ENCODE measurements around the gene PTEN. TPM values are rescaled to one million over a fixed set of nuclear protein-coding genes. Genes with fewer than 3 reads are reported as not detected.
"Not testable (repeated sequence)": the region's sequence is repeated elsewhere in the genome, so short reads cannot be mapped to it uniquely, and the experiment has no call there.

The PTEN gene
- total and polyA plus RNA-seq, 8 donors, result 97.1 to 140 (median 121) TPM

DNA sequence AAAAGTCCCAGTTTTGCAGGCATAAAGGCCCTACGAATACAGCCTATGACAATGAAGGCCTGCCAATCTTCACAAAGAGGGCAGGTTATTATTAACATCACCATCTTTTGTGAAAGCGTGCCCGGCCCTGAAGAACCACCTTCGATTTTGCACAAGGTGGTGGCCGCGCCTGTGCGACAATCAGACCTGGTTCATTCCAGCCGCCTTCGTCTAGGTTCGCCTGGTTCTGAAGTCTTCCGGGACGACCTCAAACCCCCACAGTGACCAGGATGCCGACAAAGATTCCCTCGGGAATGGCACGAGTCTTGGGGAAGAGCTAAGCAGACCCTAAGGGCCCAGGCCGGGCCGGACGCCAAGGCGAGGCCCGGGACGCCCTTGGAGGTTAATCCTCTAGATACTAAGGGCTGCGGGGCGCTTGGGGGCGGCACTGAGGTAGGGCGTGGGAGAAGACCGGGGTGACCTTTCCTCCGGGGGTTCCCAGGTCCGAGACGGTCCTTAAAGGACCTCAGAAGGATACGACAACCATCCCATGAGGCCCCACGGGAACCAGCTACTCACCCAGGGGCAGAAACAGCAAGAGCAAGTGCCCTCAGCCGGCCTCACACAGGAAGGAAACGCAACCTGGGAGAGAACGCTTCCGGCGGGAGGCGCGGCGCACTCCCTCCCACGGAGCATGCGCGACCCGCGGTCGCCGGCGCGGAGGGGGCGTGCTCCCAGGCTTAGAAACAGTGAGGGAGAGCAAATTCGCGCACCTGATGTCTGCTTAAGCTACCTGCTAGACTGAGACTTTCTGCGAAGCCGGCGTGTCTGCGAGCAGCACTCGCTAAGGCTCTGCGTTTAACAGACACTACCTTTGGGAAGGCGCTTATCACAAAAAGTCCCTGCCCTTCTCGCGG lies 45.6 kb upstream of the PTEN start, which contains the start of gene ATAD1:
TSS of gene ATAD1 (minus strand) at position 618 of the 896 bp plus-strand sequence. CDS start 3,627 bp downstream, outside the sequence.
- ATAC-seq (peak; percentile 98), DNase-seq (peak; percentile 75 to 95 (median 89))
- TF ChIP-seq, protein P1, sequence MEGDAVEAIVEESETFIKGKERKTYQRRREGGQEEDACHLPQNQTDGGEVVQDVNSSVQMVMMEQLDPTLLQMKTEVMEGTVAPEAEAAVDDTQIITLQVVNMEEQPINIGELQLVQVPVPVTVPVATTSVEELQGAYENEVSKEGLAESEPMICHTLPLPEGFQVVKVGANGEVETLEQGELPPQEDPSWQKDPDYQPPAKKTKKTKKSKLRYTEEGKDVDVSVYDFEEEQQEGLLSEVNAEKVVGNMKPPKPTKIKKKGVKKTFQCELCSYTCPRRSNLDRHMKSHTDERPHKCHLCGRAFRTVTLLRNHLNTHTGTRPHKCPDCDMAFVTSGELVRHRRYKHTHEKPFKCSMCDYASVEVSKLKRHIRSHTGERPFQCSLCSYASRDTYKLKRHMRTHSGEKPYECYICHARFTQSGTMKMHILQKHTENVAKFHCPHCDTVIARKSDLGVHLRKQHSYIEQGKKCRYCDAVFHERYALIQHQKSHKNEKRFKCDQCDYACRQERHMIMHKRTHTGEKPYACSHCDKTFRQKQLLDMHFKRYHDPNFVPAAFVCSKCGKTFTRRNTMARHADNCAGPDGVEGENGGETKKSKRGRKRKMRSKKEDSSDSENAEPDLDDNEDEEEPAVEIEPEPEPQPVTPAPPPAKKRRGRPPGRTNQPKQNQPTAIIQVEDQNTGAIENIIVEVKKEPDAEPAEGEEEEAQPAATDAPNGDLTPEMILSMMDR (IDR thresholded peaks at IDR 0.05), result peak in 1 of 2 donors; percentile 12
- intact Hi-C loops (cut with DNase I), result no loop called here
- H3K4me3 ChIP-seq, result peak within 1 kb of the TSS; percentile 54 to 66
- H3K36me3 ChIP-seq, result peaks cover 0 to 12% of the 10 kb centered on the region in 2 donors
- H3K27ac ChIP-seq, result peak within 1 kb of the TSS; percentile 77 to 84
- peaks cover 6 to 33% of the 10 kb centered on the region in 2 donors for H3K4me1 ChIP-seq
- H3K27me3 ChIP-seq, result no peaks in the 10 kb centered on the region
- H3K9me3 ChIP-seq, result no peaks in the 10 kb centered on the region

DNA sequence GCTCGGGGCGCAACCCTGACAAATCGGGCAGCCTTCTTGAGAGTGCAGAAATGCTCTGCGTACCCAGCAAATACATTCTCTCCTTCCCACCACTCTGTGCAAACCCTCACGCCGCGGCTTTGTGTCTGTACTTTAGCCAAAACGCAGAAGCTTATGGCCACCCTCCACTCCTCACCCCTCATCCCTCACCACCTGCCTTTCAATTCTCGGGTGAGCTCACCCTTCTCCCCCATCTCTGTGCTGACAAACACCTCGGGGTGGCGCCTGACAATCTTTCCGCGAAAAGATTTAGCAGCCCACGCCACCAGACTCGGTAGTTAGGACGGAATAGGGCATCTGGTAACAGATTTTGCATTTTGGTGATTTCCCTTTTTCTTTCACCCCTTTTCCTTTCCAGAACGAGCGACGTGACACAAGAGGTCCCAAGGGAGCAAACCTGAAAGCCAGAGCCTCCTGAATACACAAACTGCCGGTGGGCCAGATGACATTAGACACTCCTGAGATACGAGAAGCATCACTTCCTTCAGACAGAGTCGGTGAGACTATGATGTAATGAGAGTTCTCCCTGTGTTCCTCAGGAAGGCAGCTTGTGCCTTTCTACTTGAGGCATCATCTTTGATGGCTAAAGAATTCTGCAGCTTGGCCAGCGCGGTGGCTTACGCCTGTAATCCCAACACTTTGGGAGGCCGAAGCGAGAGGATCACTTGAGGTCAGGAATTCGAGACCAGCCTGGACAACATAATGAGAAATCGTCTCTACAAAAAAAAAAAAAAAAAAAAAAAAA lies 44.7 kb upstream of the PTEN start:
- DNase-seq (peak in 2 of 4 donors; percentile 26 to 54), ATAC-seq (peak; percentile 65)
- peak overlapping the region; percentile 54 to 66 for H3K4me3 ChIP-seq
- no peaks in the 10 kb centered on the region for H3K27me3 ChIP-seq
- H3K27ac ChIP-seq, result peak overlapping the region; percentile 77 to 84
- TF ChIP-seq, protein P1 (IDR thresholded peaks at IDR 0.05), result no peak
- peaks cover 6 to 33% of the 10 kb centered on the region in 2 donors for H3K4me1 ChIP-seq
- no peaks in the 10 kb centered on the region for H3K9me3 ChIP-seq
- H3K36me3 ChIP-seq, result peaks cover 0 to 6% of the 10 kb centered on the region in 2 donors
- intact Hi-C loops (cut with DNase I), result no loop called here

DNA sequence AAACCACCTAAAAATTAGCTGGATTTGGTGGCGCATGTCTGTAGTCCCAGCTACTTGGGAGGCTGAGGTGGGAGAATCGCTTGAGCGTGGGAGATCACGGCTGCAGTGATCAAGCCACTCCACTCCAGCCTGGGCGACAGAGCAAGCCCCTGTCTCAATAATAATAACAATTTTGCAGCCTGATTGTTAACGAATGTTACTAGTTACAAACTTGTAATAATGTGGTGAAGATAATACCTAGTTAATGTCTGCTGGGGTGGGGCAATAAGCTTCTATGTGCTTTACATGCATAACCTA lies 44.2 kb upstream of the PTEN start:
- no peak for ATAC-seq
- Histone ChIP-seq H3K9me3 (no peaks in the 10 kb centered on the region), H3K36me3 (peaks cover 0 to under 1% of the 10 kb centered on the region in 2 donors), H3K4me3 (peak overlapping the region in 1 of 2 donors; percentile 54), H3K27ac (no peak overlapping the region), H3K27me3 (no peaks in the 10 kb centered on the region), H3K4me1 (peaks cover 6 to 32% of the 10 kb centered on the region in 2 donors)
- intact Hi-C loops (cut with DNase I), result no loop called here
- DNase-seq, result no peak
- TF ChIP-seq, protein P1 (IDR thresholded peaks at IDR 0.05), result no peak

DNA sequence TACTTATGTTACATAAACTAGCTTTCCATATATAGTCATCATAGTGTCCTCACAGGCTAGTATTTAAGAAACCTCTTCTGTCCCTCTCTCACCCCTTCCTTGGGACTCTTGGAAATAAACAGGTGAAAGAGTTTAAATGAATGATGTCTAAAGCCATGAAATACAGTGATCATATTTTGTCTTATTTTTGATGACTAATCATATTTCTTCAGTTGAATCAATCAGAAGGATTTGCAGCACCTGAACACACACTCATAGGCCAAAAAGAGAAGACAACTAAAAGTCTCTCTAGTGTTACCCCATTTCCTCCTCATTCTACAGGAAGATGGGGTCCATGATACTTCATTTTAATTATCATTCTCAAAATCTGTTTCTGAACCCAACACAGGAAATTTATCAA lies 36.8 kb upstream of the PTEN start:
- no peak overlapping the region for H3K27ac ChIP-seq
- DNase-seq (no peak), ATAC-seq (no peak)
- no peak overlapping the region for H3K4me3 ChIP-seq
- no peaks in the 10 kb centered on the region for H3K4me1 ChIP-seq
- TF ChIP-seq, protein P1 (IDR thresholded peaks at IDR 0.05), result no peak
- H3K27me3 ChIP-seq, result no peaks in the 10 kb centered on the region
- no peaks in the 10 kb centered on the region for H3K36me3 ChIP-seq
- intact Hi-C loops (cut with DNase I), result no loop called here
- H3K9me3 ChIP-seq, result no peaks in the 10 kb centered on the region

DNA sequence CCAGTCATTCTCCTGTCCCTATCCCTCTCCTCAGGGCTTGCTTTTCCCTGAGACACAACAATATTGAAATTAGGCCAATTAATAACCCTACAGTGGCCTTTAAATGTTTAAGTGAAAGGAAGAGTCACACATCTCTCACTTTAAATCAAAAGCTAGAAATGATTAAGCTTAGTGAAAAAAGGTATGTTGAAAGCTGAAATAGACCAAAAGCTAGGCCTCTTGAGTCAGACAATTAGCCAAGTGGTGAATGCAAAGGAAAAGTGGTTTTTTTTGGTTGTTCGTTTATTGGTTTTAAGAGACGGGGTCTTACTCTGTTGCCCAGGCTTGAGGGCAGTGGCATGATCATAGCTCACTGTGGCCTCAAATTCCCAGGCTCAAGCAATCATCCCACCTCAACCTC lies 35.7 kb upstream of the PTEN start:
- Histone ChIP-seq H3K4me1 (no peaks in the 10 kb centered on the region), H3K4me3 (no peak overlapping the region), H3K9me3 (no peaks in the 10 kb centered on the region), H3K27ac (no peak overlapping the region), H3K27me3 (no peaks in the 10 kb centered on the region), H3K36me3 (no peaks in the 10 kb centered on the region)
- intact Hi-C loops (cut with DNase I), result no loop called here
- DNase-seq, result no peak
- no peak for ATAC-seq
- TF ChIP-seq, protein P1 (IDR thresholded peaks at IDR 0.05), result no peak

DNA sequence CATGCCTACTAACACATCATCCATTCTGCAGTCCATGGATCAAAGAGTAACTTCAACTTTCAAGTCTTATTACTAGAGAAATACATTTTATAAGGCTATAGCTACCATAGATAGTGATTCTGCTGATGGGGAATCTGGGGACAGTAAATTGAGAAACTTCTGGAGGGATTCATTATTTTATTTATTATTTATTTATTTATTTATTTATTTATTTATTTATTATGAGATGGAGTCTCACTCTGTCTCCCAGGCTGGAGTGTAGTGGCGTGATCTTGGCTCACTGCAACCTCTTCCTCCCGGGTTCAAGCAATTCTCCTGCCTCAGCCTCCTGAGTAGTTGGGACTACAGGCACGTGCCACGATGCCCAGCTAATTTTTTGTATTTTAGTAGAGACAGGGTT lies 34.4 kb upstream of the PTEN start:
- H3K36me3 ChIP-seq; H3K27me3 ChIP-seq; H3K4me3 ChIP-seq; ATAC-seq; intact Hi-C loops (cut with DNase I); H3K27ac ChIP-seq; H3K9me3 ChIP-seq; H3K4me1 ChIP-seq; DNase-seq: not testable (repeated sequence)
